Adrenal gland (tissue), 12 donors: Measurements from ENCODE around the gene PNPO. TPM values are rescaled to one million over a fixed set of nuclear protein-coding genes. Genes with fewer than 3 reads are reported as not detected.

Experiments
- DNase-seq, 7 donors: peaks; one replicate each; pipeline ENCODE4 v3.0.0-alpha.2; 2019 to 2020
- H3K27ac ChIP-seq, 5 donors: fragments of 200-600 bp; sonication (generic) in 4 of 5; 1 replicate in 3 of 5; 2 replicates in 2 of 5; pipeline versions ENCODE4 v1.5.1 to v1.8.0; 2016 to 2020; ENCODE audit warnings: mild to moderate bottlenecking in 1 of 5
- H3K27me3 ChIP-seq: fragments of 200-600 bp; 2 replicates; pipeline ENCODE4 v1.8.0; 2021
- H3K36me3 ChIP-seq, 2 donors: fragments of 200-600 bp; replicated peaks in 1 of 2; 1 replicate in 1 of 2; 2 replicates in 1 of 2; pipeline versions ENCODE4 v1.5.1 to v1.8.0; 2018 to 2022
- H3K4me1 ChIP-seq, 2 donors: fragments of 200-600 bp; replicated peaks in 1 of 2; 1 replicate in 1 of 2; 2 replicates in 1 of 2; pipeline versions ENCODE4 v1.5.1 to v1.8.0; 2018 to 2021
- H3K4me3 ChIP-seq, 4 donors: fragments of 200-600 bp; sonication (generic) in 3 of 4; one replicate each; pipeline ENCODE4 v1.5.1; 2016 to 2018
- H3K9me3 ChIP-seq, 3 donors: fragments of 200-600 bp; sonication (generic) in 1 of 3; replicated peaks in 1 of 3; 1 replicate in 2 of 3; 2 replicates in 1 of 3; pipeline versions ENCODE4 v1.5.1 to v1.8.0; 2016 to 2021
- CTCF ChIP-seq, 6 experiments: fragments of 450-650 bp in 4 of 6; fragments of 200-600 bp in 2 of 6; sonication (generic) in 1 of 6; IDR thresholded peaks; 1 replicate in 5 of 6; 2 replicates in 1 of 6; pipeline versions ENCODE4 v1.5.1 to v1.8.0; 2016 to 2021; ENCODE audit warnings: antibody characterized with exemption in 6 of 6, mild to moderate bottlenecking in 2 of 6, moderate library complexity in 1 of 6
- POLR2A ChIP-seq, 2 donors: fragments of 450-650 bp; IDR thresholded peaks; one replicate each; pipeline ENCODE4 v1.6.1; 2017; ENCODE audit warnings: antibody characterized with exemption in 2 of 2, mild to moderate bottlenecking in 2 of 2, moderate library complexity in 1 of 2
- WGBS, 4 donors: extraction: QIAGEN DNeasy Blood & Tissue Kit in 2 of 4; methylation state at CpG; one replicate each; pipeline versions ENCODE4 v1.1.5 to v1.1.7; 2013 to 2017; 5-methylcytosine and 5-hydroxymethylcytosine counted together
- intact Hi-C, 2 donors: fragments of 100-400 bp; cut with DNase I; formaldehyde crosslinking; loops; one replicate each; pipeline versions ENCODE4 v1.14.1 to v1.15.0; 2022 to 2023
- polyA plus RNA-seq, 3 donors: library from polyadenylated mRNA; stranded (reverse); fragments of 200-250 nt in 2 of 3; fragments of 350-450 nt in 1 of 3; fragmentation: Illumina TruSeq in 1 of 3; extraction: RNeasy Lipid Tissue Mini Kit (QIAGEN cat#74804) in 1 of 3; gene quantifications; one replicate each; pipeline ENCODE4 v1.2.3, GENCODE V29; 2013 to 2014
- total RNA-seq, 9 donors: library from RNA; depleted of rRNA in 4 of 9; stranded (reverse); fragments of >200 nt in 4 of 9; fragments of 120-200 nt in 1 of 9; fragmentation: NEBNext Ultra II Directional in 1 of 9; extraction: Animal tissue kit (Norgen Biotek cat#: 25700) in 1 of 9; gene quantifications; one replicate each; pipeline versions ENCODE4 v1.1.0 to v1.2.4, GENCODE V29; 2013 to 2023
- donor health status: healthy with polysubstance abuse.
- donor health status: Bipolar disorder and iron deficiency.
- donor health status: DM: yes; HTN: yes; CAD: no.
- donor health status: DM: no; HTN: no; CAD: no.
- donor health status: DM: no; HTN: no; CAD: no.
- donor health status: DM: yes; HTN: yes; CAD: no.

Gene PNPO
- total and polyA plus RNA-seq, 12 donors = 19.7 to 91.5 (median 52.4) TPM

DNA sequence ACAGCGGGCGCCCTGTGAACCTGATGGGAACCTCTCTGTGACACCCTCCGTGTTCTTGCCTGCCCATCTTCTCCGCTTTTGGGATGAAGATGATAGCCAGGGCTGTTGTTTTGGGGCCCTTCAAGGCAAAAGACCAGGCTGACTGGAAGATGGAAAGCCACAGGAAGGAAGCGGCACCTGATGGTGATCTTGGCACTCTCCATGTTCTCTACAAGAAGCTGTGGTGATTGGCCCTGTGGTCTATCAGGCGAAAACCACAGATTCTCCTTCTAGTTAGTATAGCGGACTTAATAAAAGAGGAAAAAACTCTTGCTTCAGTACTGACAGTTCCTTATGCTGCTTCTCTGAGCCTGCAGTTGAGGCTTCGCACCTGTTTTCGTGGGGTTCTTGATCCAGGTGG, 40.1 kb downstream of the PNPO start:
- 75 to 89% (median 82%) methylated on average over 6 to 9 of the region's 9 CpGs for WGBS, 4 donors
- no peak for DNase-seq
- Histone ChIP-seq H3K4me1 (peaks cover 0 to 9% of the 10 kb centered on the region in 2 donors), H3K9me3 (no peaks in the 10 kb centered on the region), H3K36me3 (peaks cover 0 to 48% of the 10 kb centered on the region in 2 donors), H3K4me3 (no peak overlapping the region), H3K27me3 (no peaks in the 10 kb centered on the region), H3K27ac (no peak overlapping the region)
- intact Hi-C loops = no loop called here
- TF ChIP-seq CTCF (IDR thresholded peaks at IDR 0.05) (no peak), POLR2A (IDR thresholded peaks at IDR 0.05) (no peak)

DNA sequence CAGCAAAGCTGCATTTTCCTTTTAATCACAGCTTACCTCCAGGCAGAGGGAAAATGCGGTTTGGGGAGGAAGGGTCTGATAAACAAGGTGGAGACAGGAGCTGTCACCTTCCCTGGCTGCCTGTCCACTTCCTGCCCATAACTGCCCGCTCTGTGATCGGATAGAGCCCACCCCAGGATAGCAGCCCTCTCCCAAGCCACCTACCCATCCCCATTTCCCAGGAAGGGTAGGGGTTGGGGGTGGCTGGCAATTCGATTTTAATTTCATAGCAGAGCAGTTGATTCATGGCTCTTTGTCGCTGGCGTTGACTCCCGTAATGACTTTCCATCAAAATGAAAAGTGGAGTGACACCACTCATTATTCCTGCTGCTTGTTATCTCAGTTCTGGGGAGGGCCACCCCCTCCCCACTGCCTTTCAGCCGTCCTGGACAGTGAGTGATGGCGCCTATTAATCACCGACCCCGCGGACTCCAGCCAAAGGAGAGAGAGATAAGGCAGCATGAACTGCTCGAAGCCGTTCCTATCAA, 40.8 kb downstream of the PNPO start:
- peaks cover 0 to 9% of the 10 kb centered on the region in 2 donors for H3K4me1 ChIP-seq
- no peaks in the 10 kb centered on the region for H3K27me3 ChIP-seq
- DNase-seq = no peak
- TF ChIP-seq CTCF (IDR thresholded peaks at IDR 0.05) (no peak), POLR2A (IDR thresholded peaks at IDR 0.05) (no peak)
- H3K4me3 ChIP-seq = no peak overlapping the region
- H3K36me3 ChIP-seq = peaks cover 0 to 43% of the 10 kb centered on the region in 2 donors
- H3K9me3 ChIP-seq = no peaks in the 10 kb centered on the region
- no peak overlapping the region for H3K27ac ChIP-seq
- WGBS, 4 donors = 53 to 75% (median 71%) methylated on average over 11 to 14 of the region's 14 CpGs
- intact Hi-C loops = no loop called here

DNA sequence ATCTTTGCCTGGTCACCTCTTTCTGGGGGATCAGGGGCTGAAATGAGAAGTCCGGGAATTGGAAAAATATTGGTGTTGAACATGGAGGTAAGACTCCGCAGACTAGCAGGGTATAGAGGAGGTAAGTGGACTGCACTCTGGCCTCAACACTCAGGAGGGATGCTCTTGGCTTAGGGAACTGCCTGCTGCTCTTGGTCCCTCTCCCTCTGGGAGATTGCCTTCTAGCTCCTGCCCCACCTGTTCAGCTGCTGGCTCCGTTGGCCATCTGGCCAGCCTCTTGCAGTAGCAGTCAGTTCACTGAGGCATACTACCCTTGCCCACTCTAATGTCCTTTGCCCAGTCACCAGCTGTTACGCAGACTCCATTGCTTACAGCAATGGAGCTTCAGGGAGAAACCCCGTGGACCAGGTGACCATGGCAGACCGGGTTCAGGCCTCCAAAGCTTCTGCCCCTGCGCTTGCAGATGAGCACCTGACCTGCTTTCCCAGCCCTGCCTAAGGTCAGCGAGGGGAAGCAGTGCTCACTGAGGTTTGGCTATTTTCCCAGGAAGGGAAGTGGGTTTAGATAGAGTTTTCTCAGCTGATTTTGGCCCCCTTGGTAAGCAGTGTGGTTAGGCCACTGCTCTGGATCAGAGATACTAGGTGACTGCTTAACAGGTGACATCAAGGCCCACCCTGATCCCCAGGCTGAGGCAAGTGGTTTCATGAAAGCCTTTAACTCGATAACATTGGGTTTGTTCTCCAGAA, 41.4 kb downstream of the PNPO start:
- intact Hi-C loops = no loop called here
- no peak for TF ChIP-seq CTCF (IDR thresholded peaks at IDR 0.05)
- peaks cover 0 to 38% of the 10 kb centered on the region in 2 donors for H3K36me3 ChIP-seq
- no peaks in the 10 kb centered on the region for H3K27me3 ChIP-seq
- 75 to 83% (median 81%) methylated on average over 8 to 9 of the region's 9 CpGs for WGBS, 4 donors
- no peaks in the 10 kb centered on the region for H3K9me3 ChIP-seq
- no peak overlapping the region for H3K27ac ChIP-seq
- no peak overlapping the region for H3K4me3 ChIP-seq
- no peak for DNase-seq
- H3K4me1 ChIP-seq = peaks cover 0 to 9% of the 10 kb centered on the region in 2 donors

DNA sequence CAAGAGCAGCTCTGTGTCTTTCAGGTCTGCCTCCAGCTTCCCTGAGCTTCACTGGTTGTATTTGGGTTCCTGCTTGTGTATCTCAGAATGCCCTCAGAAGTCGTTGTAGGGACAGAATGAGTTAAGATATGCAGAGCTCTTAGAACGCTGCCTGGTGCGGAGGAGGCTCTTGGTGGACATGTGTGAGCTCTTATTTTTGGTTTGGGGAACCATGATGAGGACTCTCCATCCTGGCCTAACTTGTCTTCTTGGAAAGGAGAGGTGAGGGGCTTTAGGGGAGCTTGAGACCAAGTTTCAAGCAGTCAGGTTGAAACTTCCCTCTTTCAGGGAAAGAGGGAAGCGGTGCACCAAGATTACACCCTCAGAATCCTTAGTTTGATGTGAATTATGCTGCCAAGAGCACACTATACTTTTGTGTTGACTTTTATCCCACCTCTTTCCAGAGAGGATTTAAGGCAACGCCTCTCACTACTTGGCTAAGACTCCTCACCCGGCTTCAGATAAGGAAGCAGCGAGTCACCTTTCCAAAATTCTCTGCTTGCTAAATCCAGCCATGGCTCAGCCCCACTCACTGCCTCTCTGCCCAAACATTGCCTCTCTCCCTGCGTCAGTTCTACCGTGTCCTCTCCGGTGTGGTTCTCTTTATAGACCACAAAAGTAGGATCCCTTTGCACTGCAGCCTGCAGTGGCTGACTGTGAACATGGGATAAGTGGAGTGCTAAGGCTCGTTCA, 42.3 kb downstream of the PNPO start:
- no peaks in the 10 kb centered on the region for H3K27me3 ChIP-seq
- 69 to 77% (median 73%) methylated on average over 10 to 11 of the region's 11 CpGs for WGBS, 4 donors
- no peak overlapping the region for H3K4me3 ChIP-seq
- no peaks in the 10 kb centered on the region for H3K9me3 ChIP-seq
- no peak overlapping the region for H3K27ac ChIP-seq
- H3K4me1 ChIP-seq = peaks cover 0 to 9% of the 10 kb centered on the region in 2 donors
- no peak for DNase-seq
- H3K36me3 ChIP-seq = peaks cover 0 to 32% of the 10 kb centered on the region in 2 donors
- intact Hi-C loops = no loop called here
- TF ChIP-seq CTCF (IDR thresholded peaks at IDR 0.05) (no peak), POLR2A (IDR thresholded peaks at IDR 0.05) (no peak)
